Sigmoid colon (tissue), 7 donors: ENCODE measurements around the gene SIM1. TPM values are rescaled to one million over a fixed set of nuclear protein-coding genes. Genes with fewer than 3 reads are reported as not detected.

Source experiments
- DNase-seq: peaks from one replicate; pipeline ENCODE4 v3.0.0-alpha.2; 2019
- H3K27ac ChIP-seq, 4 donors: fragments of 200-600 bp; sonication (generic); one replicate each; pipeline ENCODE4 v1.5.1; 2016 to 2019; ENCODE audit warnings: mild to moderate bottlenecking in 1 of 4
- H3K27me3 ChIP-seq, 3 donors: fragments of 200-600 bp; sonication (generic); one replicate each; pipeline ENCODE4 v1.5.1; 2019; ENCODE audit warnings: mild to moderate bottlenecking in 1 of 3
- H3K36me3 ChIP-seq, 4 donors: fragments of 200-600 bp; sonication (generic); one replicate each; pipeline ENCODE4 v1.5.1; 2016 to 2019
- H3K4me1 ChIP-seq, 4 donors: fragments of 200-600 bp; sonication (generic); one replicate each; pipeline ENCODE4 v1.5.1; 2017 to 2019
- H3K4me3 ChIP-seq, 4 donors: fragments of 200-600 bp; sonication (generic); one replicate each; pipeline ENCODE4 v1.5.1; 2017 to 2019; ENCODE audit warnings: mild to moderate bottlenecking in 2 of 4, moderate library complexity in 1 of 4
- H3K9me3 ChIP-seq, 4 donors: fragments of 200-600 bp in 3 of 4; sonication (generic) in 3 of 4; one replicate each; pipeline versions ENCODE4 v1.5.1 to v1.6.1; 2013 to 2019
- CTCF ChIP-seq, 4 experiments: fragments of 450-650 bp in 3 of 4; fragments of 200-600 bp in 1 of 4; IDR thresholded peaks; one replicate each; pipeline ENCODE4 v1.5.1; 2016 to 2019; ENCODE audit warnings: antibody characterized with exemption in 4 of 4, mild to moderate bottlenecking in 3 of 4, moderate library complexity in 2 of 4
- EP300 ChIP-seq, 4 donors: sonication (generic); formaldehyde crosslinking; IDR thresholded peaks; one replicate each; pipeline ENCODE4 v1.6.1; 2017; ENCODE audit warnings: antibody characterized with exemption in 4 of 4
- POLR2A ChIP-seq, 2 donors: fragments of 450-650 bp; IDR thresholded peaks; one replicate each; pipeline ENCODE4 v1.6.1; 2016; ENCODE audit warnings: antibody characterized with exemption in 2 of 2, mild to moderate bottlenecking in 2 of 2, moderate library complexity in 2 of 2
- POLR2AphosphoS5 ChIP-seq, 4 donors: sonication (generic); formaldehyde crosslinking; IDR thresholded peaks; one replicate each; pipeline ENCODE4 v1.6.1; 2017; ENCODE audit warnings: antibody characterized with exemption in 4 of 4
- WGBS, 2 donors: extraction: QIAGEN DNeasy Blood & Tissue Kit; methylation state at CpG; one replicate each; pipeline ENCODE4 v1.1.7; 2013; 5-methylcytosine and 5-hydroxymethylcytosine counted together
- intact Hi-C: fragments of 100-400 bp; cut with DNase I; formaldehyde crosslinking; loops from one replicate; pipeline ENCODE4 v1.15.1; 2023
- polyA plus RNA-seq, 3 donors: library from polyadenylated mRNA; stranded (reverse); fragments of 200-250 nt; gene quantifications; one replicate each; pipeline ENCODE4 v1.2.3, GENCODE V29; 2013
- total RNA-seq, 4 donors: library from RNA; depleted of rRNA; stranded (reverse); fragments of >200 nt; gene quantifications; one replicate each; pipeline ENCODE4 v1.1.0, GENCODE V29; 2016
- donor health status: healthy with polysubstance abuse.
- donor health status: Bipolar disorder and iron deficiency.
- donor health status: healthy.

Gene SIM1
- total and polyA plus RNA-seq, 7 donors = not detected

DNA sequence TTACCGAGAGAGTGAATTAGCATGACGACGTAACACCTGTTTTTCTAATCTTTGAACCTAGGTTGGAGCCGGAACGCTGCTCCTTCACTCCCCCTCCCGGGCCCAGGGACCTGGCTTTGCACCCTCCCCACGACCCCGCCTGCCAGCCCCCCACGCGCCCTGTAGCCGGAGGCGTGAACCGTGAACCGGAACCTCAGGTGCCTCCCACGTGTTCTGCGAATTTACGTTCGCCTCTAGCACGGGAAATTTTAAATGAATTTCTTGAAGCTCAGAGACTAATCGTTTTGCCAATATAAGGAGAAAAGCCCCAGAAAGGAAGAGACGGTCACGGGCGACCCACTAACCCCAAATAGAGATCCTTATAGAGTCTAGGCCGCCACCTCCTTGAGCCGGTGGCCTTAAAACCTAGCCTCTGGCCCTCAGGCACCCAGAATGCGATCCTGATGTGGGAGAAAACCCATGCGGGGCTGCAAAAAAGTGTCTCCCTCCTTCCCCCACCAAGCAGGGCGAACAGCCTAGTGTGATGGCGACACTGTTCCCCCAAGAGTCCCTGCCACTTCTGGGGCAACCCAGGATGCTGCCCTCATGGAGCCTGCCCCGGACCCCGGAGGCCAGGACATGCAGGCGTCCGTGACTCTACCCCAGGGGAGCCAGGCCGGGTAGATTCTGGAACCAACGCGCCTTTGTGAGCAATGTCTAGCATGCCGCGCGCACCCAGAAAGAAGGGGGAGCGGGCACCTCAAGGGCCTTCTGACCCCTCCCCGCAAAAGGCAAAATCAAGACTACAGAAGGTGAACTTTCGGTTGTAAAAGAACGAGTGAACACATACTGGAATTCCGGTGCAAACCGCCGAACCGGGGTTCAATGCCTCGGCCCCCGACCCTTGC is 2.7 kb upstream of the SIM1 start:
- H3K4me1 ChIP-seq = peaks cover 0 to 31% (median 20%) of the 10 kb centered on the region in 4 donors
- H3K9me3 ChIP-seq = peaks cover 0 to 5% (median 0%) of the 10 kb centered on the region in 4 donors
- TF ChIP-seq EP300 (IDR thresholded peaks at IDR 0.05) = no peak
- no peak for TF ChIP-seq POLR2AphosphoS5 (IDR thresholded peaks at IDR 0.05)
- no peak for TF ChIP-seq CTCF (IDR thresholded peaks at IDR 0.05)
- TF ChIP-seq POLR2A (IDR thresholded peaks at IDR 0.05) = no peak
- no peaks in the 10 kb centered on the region for H3K36me3 ChIP-seq
- H3K27ac ChIP-seq = no peak overlapping the region
- H3K4me3 ChIP-seq = no peak overlapping the region
- intact Hi-C loops = no loop called here
- H3K27me3 ChIP-seq = peaks cover 68 to 98% (median 86%) of the 10 kb centered on the region in 3 donors
- no peak for DNase-seq
- WGBS, 2 donors = 8 to 15% methylated on average over 49 of the region's 49 CpGs

DNA sequence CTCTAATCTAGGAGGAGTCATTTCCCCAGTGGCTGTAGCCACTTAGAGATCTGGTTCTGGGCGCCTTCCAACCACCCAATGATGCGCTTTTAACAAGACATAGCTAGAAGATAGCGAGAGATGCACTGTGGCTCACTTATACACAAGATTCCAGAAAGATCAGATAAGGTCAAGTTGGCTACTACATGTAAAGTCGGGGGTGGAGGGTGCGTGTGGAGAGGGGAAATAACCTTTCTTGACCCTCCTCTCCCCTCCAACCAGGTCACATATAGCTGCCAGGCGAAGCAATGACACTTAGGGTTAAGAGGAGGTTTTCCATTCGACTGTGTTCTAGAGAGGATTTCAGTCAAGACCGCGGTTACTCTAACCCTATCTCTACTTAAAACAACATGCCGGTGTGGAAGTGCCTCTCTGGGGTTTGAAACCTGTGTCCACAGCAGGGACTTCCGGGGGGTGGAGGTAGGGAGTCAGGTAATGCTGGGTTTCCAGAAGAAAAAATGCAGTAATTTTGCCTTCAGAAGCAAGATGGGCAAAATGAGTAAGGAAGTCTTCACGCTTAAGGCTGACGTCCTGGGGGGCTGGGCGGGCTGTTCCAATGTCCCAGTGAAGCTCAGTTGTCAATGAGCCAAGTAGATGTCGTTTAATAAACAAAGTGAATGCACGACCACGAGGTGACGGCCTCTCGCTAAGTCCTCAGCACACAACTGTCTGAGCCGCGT is 1.8 kb upstream of the SIM1 start:
- H3K27me3 ChIP-seq = peaks cover 73 to 100% (median 94%) of the 10 kb centered on the region in 3 donors
- H3K27ac ChIP-seq = no peak overlapping the region
- H3K4me1 ChIP-seq = peaks cover 0 to 31% (median 20%) of the 10 kb centered on the region in 4 donors
- TF ChIP-seq EP300 (IDR thresholded peaks at IDR 0.05) (no peak), POLR2A (IDR thresholded peaks at IDR 0.05) (no peak), POLR2AphosphoS5 (IDR thresholded peaks at IDR 0.05) (no peak), CTCF (IDR thresholded peaks at IDR 0.05) (no peak)
- no peak overlapping the region for H3K4me3 ChIP-seq
- peaks cover 0 to 5% (median 0%) of the 10 kb centered on the region in 4 donors for H3K9me3 ChIP-seq
- intact Hi-C loops = no loop called here
- DNase-seq = no peak
- H3K36me3 ChIP-seq = no peaks in the 10 kb centered on the region
- WGBS, 2 donors = 5 to 7% methylated on average over 21 of the region's 21 CpGs

GRCh38 chr6:100465701-100466409 is 1.1 kb upstream of the SIM1 start:
- 9 to 10% methylated on average over 20 of the region's 20 CpGs for WGBS, 2 donors
- Histone ChIP-seq H3K27ac (no peak overlapping the region), H3K36me3 (no peaks in the 10 kb centered on the region), H3K4me3 (no peak overlapping the region), H3K27me3 (peaks cover 74 to 100% (median 100%) of the 10 kb centered on the region in 3 donors), H3K9me3 (peaks cover 0 to 5% (median 0%) of the 10 kb centered on the region in 4 donors), H3K4me1 (peaks cover 0 to 31% (median 23%) of the 10 kb centered on the region in 4 donors)
- no peak for DNase-seq
- TF ChIP-seq CTCF (IDR thresholded peaks at IDR 0.05) = no peak
- TF ChIP-seq EP300 (IDR thresholded peaks at IDR 0.05) = no peak
- no peak for TF ChIP-seq POLR2A (IDR thresholded peaks at IDR 0.05)
- no peak for TF ChIP-seq POLR2AphosphoS5 (IDR thresholded peaks at IDR 0.05)
- intact Hi-C loops = no loop called here

DNA sequence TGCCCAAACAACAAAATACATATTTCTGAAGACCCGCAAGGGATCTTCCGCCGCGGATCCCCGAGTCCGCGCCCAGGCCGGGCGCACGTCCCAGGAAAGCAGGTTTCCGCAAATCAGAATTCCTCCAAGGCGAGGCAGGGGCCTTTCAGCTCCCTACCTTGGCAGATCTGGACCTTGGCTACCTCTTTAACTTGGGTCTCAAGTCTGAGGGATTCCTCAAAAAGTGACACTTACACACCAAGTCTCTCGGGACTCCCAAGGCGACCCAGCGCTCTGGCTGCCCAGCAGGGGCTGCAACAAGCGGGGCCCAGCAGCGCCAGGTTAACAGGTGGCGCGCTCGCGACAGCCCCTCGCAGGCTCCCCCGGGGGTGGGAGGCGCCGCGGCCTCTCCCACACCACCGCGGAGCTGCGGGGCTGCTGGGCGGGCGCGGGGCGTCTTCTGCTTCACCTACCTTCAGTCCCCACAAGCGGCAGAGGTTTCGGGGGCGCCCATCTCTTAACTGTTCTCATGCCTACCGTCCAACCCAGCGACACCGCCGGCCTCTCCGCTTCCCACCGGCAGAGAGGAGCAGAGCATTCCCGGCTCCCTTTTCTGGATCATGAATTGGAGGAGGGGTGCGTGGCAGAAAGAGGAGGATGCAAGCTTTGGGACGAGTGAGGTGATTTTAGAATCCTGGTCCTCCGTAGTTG is 414 bp downstream of the SIM1 start:
- Histone ChIP-seq H3K27ac (no peak overlapping the region), H3K36me3 (no peaks in the 10 kb centered on the region), H3K27me3 (peaks cover 81 to 100% (median 100%) of the 10 kb centered on the region in 3 donors), H3K9me3 (peaks cover 0 to 5% (median 0%) of the 10 kb centered on the region in 4 donors), H3K4me1 (peaks cover 0 to 31% (median 23%) of the 10 kb centered on the region in 4 donors), H3K4me3 (peak overlapping the region in 2 of 4 donors; percentile 13 to 28)
- intact Hi-C loops = no loop called here
- TF ChIP-seq POLR2A (IDR thresholded peaks at IDR 0.05) (no peak), CTCF (IDR thresholded peaks at IDR 0.05) (no peak), POLR2AphosphoS5 (IDR thresholded peaks at IDR 0.05) (no peak), EP300 (IDR thresholded peaks at IDR 0.05) (no peak)
- WGBS, 2 donors = 6 to 11% methylated on average over 46 of the region's 46 CpGs
- DNase-seq = no peak
